Measurements from ENCODE around the gene OGFOD1. TPM values are rescaled to one million over a fixed set of nuclear protein-coding genes. Genes with fewer than 3 reads are reported as not detected.

Gene OGFOD1
- total and polyA plus RNA-seq, 2 donors (not counting 3 experiments of a cell fraction or from before 2014, with no cell fraction given) = 26.6 to 54.8 TPM

DNA sequence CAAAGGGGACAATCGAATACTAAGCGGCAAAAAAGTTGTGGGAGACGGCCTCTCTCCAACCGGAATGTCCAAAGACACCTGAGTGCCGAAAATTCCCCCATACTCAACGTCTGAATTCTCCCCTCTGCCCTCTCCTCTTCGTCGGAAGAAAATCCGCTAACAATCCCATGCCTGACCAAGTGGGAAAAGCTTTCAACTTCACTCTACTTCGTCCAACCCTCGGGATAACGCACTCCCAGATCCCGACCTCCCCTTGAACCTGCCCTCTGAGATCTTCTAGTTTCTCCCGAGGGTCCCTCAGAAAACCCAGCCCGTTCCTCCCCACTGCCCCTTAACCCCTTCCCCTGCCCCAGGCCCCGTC, 27.0 kb upstream of the OGFOD1 start:
- Histone ChIP-seq H3K9me1 (replicated peaks; ENCODE audit: control insufficient read depth, extremely low read depth, insufficient read depth, low read length) (no peaks in the 10 kb centered on the region), H3K9ac (replicated peaks; ENCODE audit: extremely low read depth, insufficient read depth, low read length) (peak overlapping the region; percentile 75), H3K4me3 (replicated peaks in 1 of 3; ENCODE audit: insufficient read depth in 1 of 3, low read depth in 1 of 3, low read length in 3 of 3) (peak overlapping the region; percentile 54 to 87 (median 68)), H4K20me1 (replicated peaks; ENCODE audit: control insufficient read depth, extremely low read depth, insufficient read depth, low read length) (peaks cover 2% of the 10 kb centered on the region), H3K27ac (ENCODE audit: insufficient read depth, low read depth, low read length) (no peak overlapping the region), H3K27me3 (ENCODE audit: control insufficient read depth in 2 of 2, insufficient read depth in 2 of 2, low read length in 2 of 2) (no peaks in the 10 kb centered on the region), H3K79me2 (ENCODE audit: control insufficient read depth, insufficient read depth, low read length) (peaks cover 53% of the 10 kb centered on the region), H3K4me2 (ENCODE audit: insufficient read depth, low read length) (peak overlapping the region; percentile 97), H3K36me3 (ENCODE audit: control insufficient read depth in 2 of 2, extremely low read depth in 1 of 2, insufficient read depth in 2 of 2, low read length in 2 of 2) (no peaks in the 10 kb centered on the region), H3K9me3 (replicated peaks; ENCODE audit: control insufficient read depth, insufficient read depth, low read length) (no peaks in the 10 kb centered on the region), H2AFZ (ENCODE audit: low read depth, low read length) (peak overlapping the region; percentile 52), H3K4me1 (ENCODE audit: control insufficient read depth, extremely low read depth, insufficient read depth, low read length) (peaks cover 13% of the 10 kb centered on the region)
- TF ChIP-seq POLR2AphosphoS5 (IDR thresholded peaks at IDR 0.05; ENCODE audit: insufficient read depth, low read depth, low read length) = no peak
- TF ChIP-seq, protein P1, sequence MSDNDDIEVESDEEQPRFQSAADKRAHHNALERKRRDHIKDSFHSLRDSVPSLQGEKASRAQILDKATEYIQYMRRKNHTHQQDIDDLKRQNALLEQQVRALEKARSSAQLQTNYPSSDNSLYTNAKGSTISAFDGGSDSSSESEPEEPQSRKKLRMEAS (IDR thresholded peaks at IDR 0.05; ENCODE audit: insufficient read depth, insufficient read length) = no peak
- ChIA-PET POLR2A (no interaction called here), CTCF (interaction anchor here (1.2 kb wide), 1 partner anchor 277 kb away, joined by 4 read pairs; no protein-coding TSS in a partner anchor)
- dilution Hi-C loops (cut with MboI; ENCODE audit: extremely low pct_ligation_motif_present, low sequenced_read_pairs) = no loop called here
- peak; percentile 28 for DNase-seq (ENCODE audit: low read depth, low spot score)
- no peak for FAIRE-seq
- intact Hi-C loops (cut with micrococcal nuclease) = no loop called here
- no TSS peak for BruUV-seq (replicated peaks)

DNA sequence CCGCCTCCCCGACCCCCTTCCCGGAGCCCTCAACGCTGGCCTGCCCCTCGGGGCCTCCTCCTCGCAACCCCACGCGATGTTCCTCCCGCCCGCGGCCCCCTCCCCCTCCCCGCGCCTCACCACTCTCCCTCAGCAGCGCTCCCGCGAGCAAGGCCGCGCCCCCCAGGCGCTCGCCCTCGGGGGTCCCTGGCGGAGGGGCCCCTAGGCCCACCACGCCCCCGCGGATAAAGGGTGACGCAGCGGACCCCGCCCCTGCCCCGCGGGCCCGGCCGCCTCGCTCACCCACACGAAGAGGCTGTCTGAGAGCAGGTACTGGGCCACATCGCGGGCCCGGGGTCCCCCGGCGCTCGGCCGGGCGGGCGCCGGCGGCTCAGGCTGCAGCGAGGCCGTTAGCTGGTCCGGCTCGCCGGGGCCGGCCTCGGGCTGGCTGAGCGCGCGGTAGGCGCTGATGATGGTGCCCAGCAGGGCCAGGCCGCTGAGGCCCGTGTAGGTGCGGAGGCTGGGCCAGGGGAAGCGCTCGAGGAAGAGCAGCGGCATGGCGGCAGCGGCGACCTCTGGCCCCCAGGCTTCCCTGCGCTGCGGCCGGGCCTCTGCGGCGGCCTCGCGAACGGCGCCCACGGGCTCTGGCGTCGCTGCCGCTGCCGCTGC, 26.4 kb upstream of the OGFOD1 start:
- CTCF ChIA-PET = interaction anchor here (1.2 kb wide), 1 partner anchor 277 kb away, joined by 4 read pairs; no protein-coding TSS in a partner anchor
- H3K9ac ChIP-seq (replicated peaks; ENCODE audit: extremely low read depth, insufficient read depth, low read length) = peak overlapping the region; percentile 75
- H2AFZ ChIP-seq (ENCODE audit: low read depth, low read length) = peak overlapping the region; percentile 83
- no peaks in the 10 kb centered on the region for H3K36me3 ChIP-seq (ENCODE audit: control insufficient read depth in 2 of 2, extremely low read depth in 1 of 2, insufficient read depth in 2 of 2, low read length in 2 of 2)
- H3K79me2 ChIP-seq (ENCODE audit: control insufficient read depth, insufficient read depth, low read length) = peaks cover 50% of the 10 kb centered on the region
- H3K27ac ChIP-seq (ENCODE audit: insufficient read depth, low read depth, low read length) = peak overlapping the region; percentile 68
- POLR2A ChIA-PET = no interaction called here
- FAIRE-seq (no peak), DNase-seq (ENCODE audit: low read depth, low spot score) (peak; percentile 40)
- peaks cover 13% of the 10 kb centered on the region for H3K4me1 ChIP-seq (ENCODE audit: control insufficient read depth, extremely low read depth, insufficient read depth, low read length)
- no TSS peak for BruUV-seq (replicated peaks)
- H3K27me3 ChIP-seq (ENCODE audit: control insufficient read depth in 2 of 2, insufficient read depth in 2 of 2, low read length in 2 of 2) = no peaks in the 10 kb centered on the region
- intact Hi-C loops (cut with micrococcal nuclease) = loop anchor here (1.0 kb wide), 2 partner anchors 26 to 69 kb away; partner anchors contain the start of genes NUDT21 and OGFOD1
- no peak for TF ChIP-seq POLR2AphosphoS5 (IDR thresholded peaks at IDR 0.05; ENCODE audit: insufficient read depth, low read depth, low read length)
- no peak for TF ChIP-seq EZH2 (IDR thresholded peaks at IDR 0.05; ENCODE audit: borderline replicate concordance, low read depth, low read length, severe bottlenecking)
- TF ChIP-seq POLR2A (IDR thresholded peaks at IDR 0.05; ENCODE audit: low read depth, low read length) = no peak
- TF ChIP-seq, protein P1 (IDR thresholded peaks at IDR 0.05; ENCODE audit: insufficient read depth, insufficient read length) = no peak
- no peak for TF ChIP-seq JUN (IDR thresholded peaks at IDR 0.05; ENCODE audit: borderline replicate concordance, insufficient read depth, insufficient read length, low read depth)
- TF ChIP-seq, protein P2, sequence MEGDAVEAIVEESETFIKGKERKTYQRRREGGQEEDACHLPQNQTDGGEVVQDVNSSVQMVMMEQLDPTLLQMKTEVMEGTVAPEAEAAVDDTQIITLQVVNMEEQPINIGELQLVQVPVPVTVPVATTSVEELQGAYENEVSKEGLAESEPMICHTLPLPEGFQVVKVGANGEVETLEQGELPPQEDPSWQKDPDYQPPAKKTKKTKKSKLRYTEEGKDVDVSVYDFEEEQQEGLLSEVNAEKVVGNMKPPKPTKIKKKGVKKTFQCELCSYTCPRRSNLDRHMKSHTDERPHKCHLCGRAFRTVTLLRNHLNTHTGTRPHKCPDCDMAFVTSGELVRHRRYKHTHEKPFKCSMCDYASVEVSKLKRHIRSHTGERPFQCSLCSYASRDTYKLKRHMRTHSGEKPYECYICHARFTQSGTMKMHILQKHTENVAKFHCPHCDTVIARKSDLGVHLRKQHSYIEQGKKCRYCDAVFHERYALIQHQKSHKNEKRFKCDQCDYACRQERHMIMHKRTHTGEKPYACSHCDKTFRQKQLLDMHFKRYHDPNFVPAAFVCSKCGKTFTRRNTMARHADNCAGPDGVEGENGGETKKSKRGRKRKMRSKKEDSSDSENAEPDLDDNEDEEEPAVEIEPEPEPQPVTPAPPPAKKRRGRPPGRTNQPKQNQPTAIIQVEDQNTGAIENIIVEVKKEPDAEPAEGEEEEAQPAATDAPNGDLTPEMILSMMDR (IDR thresholded peaks at IDR 0.05; ENCODE audit: extremely low read depth in 1 of 2, insufficient read depth in 1 of 2, low read depth in 1 of 2, low read length in 2 of 2) = no peak
- TF ChIP-seq MYC (IDR thresholded peaks at IDR 0.05; ENCODE audit: low read depth, low read length) = no peak
- no peak for TF ChIP-seq GATA2 (IDR thresholded peaks at IDR 0.05; ENCODE audit: insufficient read depth, insufficient read length, low read depth, low read length)
- TF ChIP-seq FOS (IDR thresholded peaks at IDR 0.05; ENCODE audit: borderline replicate concordance, insufficient read depth, low read length) = no peak
- dilution Hi-C loops (cut with MboI; ENCODE audit: extremely low pct_ligation_motif_present, low sequenced_read_pairs) = no loop called here
- H3K9me1 ChIP-seq (replicated peaks; ENCODE audit: control insufficient read depth, extremely low read depth, insufficient read depth, low read length) = no peaks in the 10 kb centered on the region
- peaks cover 2% of the 10 kb centered on the region for H4K20me1 ChIP-seq (replicated peaks; ENCODE audit: control insufficient read depth, extremely low read depth, insufficient read depth, low read length)
- peak overlapping the region; percentile 54 for H3K4me2 ChIP-seq (ENCODE audit: insufficient read depth, low read length)
- H3K9me3 ChIP-seq (replicated peaks; ENCODE audit: control insufficient read depth, insufficient read depth, low read length) = no peaks in the 10 kb centered on the region
- peak overlapping the region; percentile 54 to 87 (median 68) for H3K4me3 ChIP-seq (replicated peaks in 1 of 3; ENCODE audit: insufficient read depth in 1 of 3, low read depth in 1 of 3, low read length in 3 of 3)

Measured in endothelial cell of umbilical vein (primary cell).